GM21737 (cell line): ENCODE measurements around the gene MEDAG.
"Not testable (repeated sequence)": the region's sequence is repeated elsewhere in the genome, so short reads cannot be mapped to it uniquely, and the experiment has no call there.

Experiments
- ATAC-seq: cut with Tn5 transposase; IDR thresholded peaks from one replicate; pipeline ENCODE4 v1.9.1; 2021; ENCODE audit warnings: mild to moderate bottlenecking, moderate library complexity; ENCODE audit not compliant: unreplicated experiment

MEDAG gene

DNA sequence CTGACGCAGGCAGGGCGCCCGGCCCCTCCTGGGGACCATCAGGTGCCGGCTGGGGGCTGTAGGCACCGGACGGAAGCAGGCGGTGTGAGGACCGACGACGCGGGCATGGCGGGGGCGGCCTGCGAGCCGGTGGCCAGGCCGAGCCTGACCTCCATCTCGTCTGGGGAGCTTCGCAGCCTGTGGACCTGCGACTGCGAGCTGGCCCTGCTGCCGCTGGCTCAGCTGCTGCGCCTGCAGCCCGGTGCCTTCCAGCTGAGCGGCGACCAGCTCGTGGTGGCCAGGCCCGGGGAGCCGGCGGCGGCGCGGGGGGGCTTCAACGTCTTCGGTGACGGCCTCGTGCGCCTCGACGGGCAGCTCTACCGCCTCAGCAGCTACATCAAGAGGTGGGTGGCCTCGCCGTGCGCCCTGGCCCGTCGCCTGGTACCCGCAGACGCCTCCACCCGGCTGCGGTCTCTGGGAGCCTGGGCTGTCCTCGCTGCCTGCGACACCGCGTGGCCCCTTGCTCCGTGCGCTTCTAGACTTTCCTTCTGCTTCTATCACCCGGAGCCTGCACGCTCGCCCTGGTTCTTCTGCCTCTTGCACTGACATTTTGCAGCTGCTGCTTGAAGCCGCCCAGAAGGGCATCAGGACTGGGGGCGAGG is 460 bp downstream of the MEDAG start:
- ATAC-seq, result no peak

DNA sequence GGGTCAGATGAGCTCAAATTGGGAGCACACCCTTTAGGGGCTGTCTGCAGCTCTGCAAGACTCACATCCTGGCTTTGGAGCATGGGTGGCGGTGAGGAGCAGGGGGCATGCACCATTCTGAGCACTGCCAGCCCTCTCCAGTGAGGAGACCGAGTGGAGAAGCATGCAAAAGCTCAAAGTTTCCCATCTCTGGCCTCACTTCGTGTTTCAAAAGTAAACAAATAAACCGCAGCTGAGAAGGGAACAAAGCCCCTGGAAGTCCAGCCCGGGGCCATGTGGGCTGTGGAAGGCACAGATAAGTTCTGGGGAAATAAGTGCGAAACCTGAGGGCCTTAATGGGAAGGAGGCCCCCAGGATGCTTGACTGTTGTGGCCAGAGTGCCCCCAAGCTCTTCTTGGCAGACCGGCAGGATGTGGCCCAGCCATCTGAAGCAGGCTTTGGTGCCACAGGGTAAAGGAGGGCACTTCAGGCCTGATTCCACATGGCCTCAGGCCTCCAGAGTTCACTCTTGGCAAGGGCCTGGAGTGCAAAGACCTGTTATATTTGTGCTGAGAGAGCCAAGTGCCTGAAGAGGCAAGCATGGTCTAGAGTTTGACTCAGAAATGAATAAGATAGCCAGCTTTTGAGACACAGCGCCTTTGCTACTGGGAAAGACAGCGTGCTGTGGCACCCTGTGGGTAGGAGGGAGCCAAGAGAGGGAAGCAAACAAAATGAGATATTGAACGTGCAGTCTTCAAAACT is 1.2 kb downstream of the MEDAG start:
- ATAC-seq, result no peak

- ATAC-seq, result no peak
These were observed 2.4 kb downstream of the MEDAG start for GRCh38 chr13:30908416-30908980.

GRCh38 chr13:30910676-30911075 is 4.6 kb downstream of the MEDAG start:
- no peak for ATAC-seq

DNA sequence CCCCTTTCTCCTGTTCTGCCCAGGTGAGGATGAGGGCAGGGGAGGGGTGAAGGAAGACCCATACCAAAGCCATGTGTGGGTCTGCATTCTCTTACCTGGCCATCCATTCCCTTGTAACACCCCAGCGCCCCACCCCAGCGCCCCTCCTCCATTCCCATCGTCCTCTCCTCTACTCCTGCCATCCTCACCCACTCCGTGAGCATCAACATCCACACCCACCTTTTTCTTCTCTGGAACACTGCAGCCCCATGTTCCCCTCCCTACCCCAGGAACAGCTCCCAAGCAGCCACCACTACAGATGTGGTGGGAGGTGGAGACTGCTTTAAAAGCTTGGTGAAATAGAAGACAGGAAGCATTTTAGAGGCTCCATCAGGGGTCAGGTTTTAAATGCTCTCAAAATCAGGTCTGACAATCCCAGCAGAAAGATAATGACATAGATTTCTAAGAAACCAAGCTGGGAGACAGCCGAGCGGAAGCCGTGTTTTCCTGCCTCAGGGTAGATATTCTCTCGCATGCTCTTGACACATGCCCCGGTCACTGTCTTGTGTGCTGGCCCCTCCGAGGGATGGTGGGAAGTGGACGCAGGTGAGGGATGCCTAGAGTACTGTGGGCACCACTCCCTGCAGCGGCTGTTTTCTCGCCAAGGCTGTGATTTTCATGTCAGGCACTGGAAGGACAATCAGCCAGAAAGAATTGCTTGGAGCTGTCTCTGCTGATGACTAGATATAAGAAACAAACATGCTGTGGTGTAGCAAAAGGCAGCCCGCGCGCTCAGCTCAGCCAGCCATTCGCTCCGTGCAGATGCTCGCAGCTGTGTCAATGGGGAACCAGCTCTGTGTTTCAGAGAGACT is 9.8 kb downstream of the MEDAG start:
- no peak for ATAC-seq

GRCh38 chr13:30916991-30917390 is 10.9 kb downstream of the MEDAG start:
- ATAC-seq, result no peak

- no peak for ATAC-seq
These were observed 12.8 kb downstream of the MEDAG start for GRCh38 chr13:30918662-30919405.

DNA sequence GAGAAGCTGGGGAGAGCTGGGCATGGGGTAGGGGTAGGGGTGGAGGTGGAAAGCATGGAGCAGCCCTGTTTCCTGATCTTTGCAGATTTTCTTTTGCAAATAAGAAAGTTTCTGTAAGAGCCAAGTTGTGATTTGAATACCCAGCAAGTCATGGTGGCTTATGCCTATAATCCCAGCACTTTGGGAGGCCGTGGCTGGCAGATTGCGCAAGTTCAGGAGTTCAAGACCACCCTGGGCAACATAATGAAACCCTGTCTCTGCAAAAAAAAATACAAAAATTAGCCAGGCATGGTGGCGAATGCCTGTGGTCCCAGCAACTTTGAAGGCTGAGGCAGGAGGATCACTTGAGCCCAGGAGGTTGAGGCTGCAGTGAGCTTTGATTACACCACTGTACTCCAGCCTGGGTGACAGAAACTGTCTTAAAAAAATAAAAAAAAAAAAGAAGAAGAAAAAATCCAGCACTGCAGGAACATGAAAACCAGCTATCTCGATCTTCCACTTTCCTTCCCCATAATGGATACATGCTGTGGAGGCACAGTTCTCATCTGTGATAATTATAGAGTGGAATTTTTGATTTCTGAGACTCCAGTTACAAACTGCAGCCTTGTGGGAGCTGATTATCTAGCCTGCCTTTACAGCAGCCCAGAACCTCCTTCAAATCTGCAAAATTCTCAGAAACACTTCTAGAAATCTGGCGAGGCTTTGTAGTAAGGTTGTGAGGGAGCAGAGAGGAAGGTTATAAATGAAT is 14.3 kb downstream of the MEDAG start:
- ATAC-seq, result no peak

DNA sequence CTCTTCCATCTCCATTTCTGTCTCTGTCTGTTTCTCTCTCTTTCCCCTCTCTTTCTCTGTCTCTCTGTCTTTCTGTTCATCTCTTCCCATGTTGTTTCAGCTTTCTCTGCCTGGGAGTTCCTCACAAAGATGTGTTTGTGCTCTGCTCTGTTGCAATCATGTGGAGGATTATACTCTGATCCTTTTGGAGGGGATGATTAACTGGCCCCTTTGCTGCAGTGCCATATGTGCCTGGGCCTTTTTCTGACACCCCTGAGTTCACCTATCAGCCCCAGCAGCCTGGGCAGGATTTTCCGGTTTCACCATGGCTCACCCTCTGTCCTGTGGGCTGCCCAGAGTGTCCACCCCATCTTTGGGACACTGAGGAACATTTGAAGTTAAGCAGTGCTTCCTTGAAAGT is 17.3 kb downstream of the MEDAG start:
- no peak for ATAC-seq

DNA sequence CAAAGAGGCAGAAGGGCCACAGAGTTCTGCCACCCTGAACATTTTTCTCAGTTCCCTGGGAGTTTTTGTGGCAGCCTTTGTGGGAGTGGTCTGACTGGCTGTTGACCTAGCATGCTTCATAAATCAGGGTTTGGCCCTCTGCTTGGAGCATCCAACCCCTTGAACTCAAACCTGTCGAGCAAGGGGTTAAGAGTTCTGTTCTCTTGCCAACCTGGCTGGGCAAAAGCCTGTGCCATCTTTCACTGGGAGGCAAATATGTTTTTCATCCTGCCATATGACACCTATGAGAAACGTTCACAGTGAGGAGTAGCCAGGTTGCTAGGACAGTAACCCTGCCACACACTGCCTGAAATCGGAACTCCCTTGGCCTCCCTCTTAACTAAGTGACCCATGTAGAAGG is 18.6 kb downstream of the MEDAG start:
- no peak for ATAC-seq

DNA sequence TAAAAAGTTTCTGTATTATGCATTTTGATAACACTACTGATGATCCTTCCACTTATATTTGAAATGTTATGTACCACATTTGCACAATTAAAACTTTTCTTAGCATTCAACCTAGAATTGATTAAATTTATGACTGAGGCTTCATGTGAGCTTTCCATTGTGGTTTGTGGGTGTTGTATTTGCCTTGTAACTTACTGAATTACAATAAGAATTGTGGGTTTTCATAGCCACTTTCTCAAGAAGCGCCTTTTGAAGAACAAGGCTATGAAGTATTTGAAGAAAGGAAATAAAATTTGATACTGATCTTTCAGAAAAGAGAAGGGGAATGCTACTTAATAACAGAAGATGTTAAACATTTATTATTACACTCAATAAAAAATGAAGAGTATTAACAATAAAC is 19.4 kb downstream of the MEDAG start:
- ATAC-seq, result no peak

- no peak for ATAC-seq
These were observed 20.7 kb downstream of the MEDAG start for GRCh38 chr13:30926781-30927180.

DNA sequence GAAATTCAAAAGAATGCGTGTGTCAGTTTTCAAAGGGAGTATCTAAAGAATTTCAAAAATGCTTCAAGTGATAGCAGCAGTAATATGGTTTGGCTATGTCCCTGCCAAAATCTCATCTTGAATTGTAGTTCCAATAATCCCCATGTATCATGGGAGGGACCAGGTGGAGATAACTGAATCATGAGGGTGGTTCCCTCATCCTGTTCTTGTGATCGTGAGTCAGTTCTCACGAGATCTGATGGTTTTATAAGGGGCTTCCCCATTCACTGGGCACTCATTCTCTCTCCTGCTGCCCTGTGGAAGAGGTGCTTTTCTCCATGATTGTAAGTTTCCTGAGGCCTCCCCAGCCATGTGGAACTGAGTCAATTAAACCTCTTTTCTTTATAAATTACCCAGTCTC is 21.1 kb downstream of the MEDAG start:
- not testable (repeated sequence) for ATAC-seq

DNA sequence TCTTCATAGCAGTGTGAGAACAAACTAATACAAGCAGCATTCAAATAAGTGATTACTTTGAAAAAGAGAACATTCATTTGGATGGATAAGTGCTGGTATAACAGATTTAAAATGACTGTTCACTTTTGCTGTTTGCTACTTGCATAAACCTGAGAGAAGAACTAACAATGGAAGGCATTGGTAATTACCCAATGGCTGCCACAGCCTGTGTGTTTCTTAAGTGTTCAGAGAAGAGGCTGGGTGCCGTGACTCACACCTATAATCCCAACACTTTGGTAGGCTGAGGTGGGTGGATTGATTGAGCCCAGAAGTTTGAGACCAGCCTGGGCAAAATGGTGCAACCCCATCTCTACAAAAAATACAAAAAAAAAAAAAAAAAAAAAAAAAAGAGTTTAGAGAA is 21.5 kb downstream of the MEDAG start:
- no peak for ATAC-seq

GRCh38 chr13:30928978-30929377 is 22.9 kb downstream of the MEDAG start:
- no peak for ATAC-seq

- no peak for ATAC-seq
These were observed 26.6 kb downstream of the MEDAG start, which contains the start of gene TEX26 for GRCh38 chr13:30932481-30933353. Gene TEX26 (plus strand): TSS chr13:30932656. CDS start chr13:30932716, 60 bp downstream.

DNA sequence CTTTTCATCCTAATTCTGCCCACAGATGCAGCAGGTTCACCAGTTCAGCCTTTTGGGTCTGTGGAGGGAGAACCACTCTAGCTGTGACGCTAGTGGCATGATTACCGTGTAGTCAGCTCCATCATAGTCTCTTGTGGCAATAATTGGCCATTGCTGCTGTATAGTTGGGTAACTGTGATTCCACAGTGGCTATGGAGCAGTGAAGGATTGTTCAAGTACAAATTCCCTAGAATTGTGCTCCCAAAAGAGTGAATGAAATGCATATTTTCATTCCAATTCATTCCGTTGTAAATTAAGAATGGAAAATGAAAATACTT is 27.2 kb downstream of the MEDAG start:
- ATAC-seq, result no peak

GRCh38 chr13:30934381-30934780 is 28.3 kb downstream of the MEDAG start:
- ATAC-seq, result no peak

GRCh38 chr13:30934803-30935202 is 28.7 kb downstream of the MEDAG start:
- no peak for ATAC-seq
